K562 (cell line): Measurements from ENCODE around the gene STX18. TPM values are rescaled to one million over a fixed set of nuclear protein-coding genes. Genes with fewer than 3 reads are reported as not detected.

Experiments used
- ATAC-seq: fragments of 200-7000 bp; cut with Tn5 transposase; 3 replicates; pipeline ENCODE4 v1.9.1; 2020; ENCODE audit warnings: moderate library complexity
- BruUV-seq: library from RNA; stranded (reverse); fragments of 400-500 nt; replicated peaks from 2 replicates; lab custom pipeline; 2021; lab: Mats Ljungman, UMichigan
- CTCF ChIA-PET: fragments of 300-600 bp; formaldehyde crosslinking; extraction: SDS; loops from one replicate; lab custom pipeline; 2021; ENCODE audit warnings: low intra/inter-chr PET ratio; lab: Yijun Ruan, JAX
- POLR2A ChIA-PET: fragments of 300-600, 350-650 bp; sonication (Branson Sonifier 250); formaldehyde crosslinking; extraction: SDS; loops from one replicate; lab custom pipeline; 2021; ENCODE audit warnings: antibody characterized with exemption, inconsistent platforms; lab: Yijun Ruan, JAX
- DNase-seq, 4 experiments: peaks; one replicate each; pipeline versions ENCODE4 v3.0.0 to v3.0.0-alpha.2; 2011 to 2018; ENCODE audit warnings: low spot score in 3 of 4, mixed read lengths in 3 of 4; ENCODE audit errors: extremely low read depth in 1 of 4
- FAIRE-seq: peaks from 2 replicates; lab custom pipeline; 2011; peaks lifted over from hg19 to GRCh38; lab: Jason Lieb, UNC
- H2AFZ ChIP-seq: 2 replicates; pipeline ENCODE4 v1.6.0; 2011; ENCODE audit warnings: low read depth, low read length, control low read depth, inconsistent platforms
- H3K27ac ChIP-seq: fragments of 200-600 bp; 3 replicates; pipeline ENCODE4 v1.8.0; 2011; ENCODE audit warnings: low read depth, mild to moderate bottlenecking, control low read depth, inconsistent platforms, low read length, moderate library complexity, mixed read lengths; ENCODE audit errors: extremely low read depth
- H3K27me3 ChIP-seq, 2 experiments: fragments of 300-600 bp in 1 of 2; 2 replicates in 1 of 2; 3 replicates in 1 of 2; pipeline versions ENCODE4 v1.6.0 to v1.8.0; 2011; ENCODE audit warnings: inconsistent platforms in 2 of 2, low read length in 2 of 2, mild to moderate bottlenecking in 1 of 2, mixed read lengths in 1 of 2, moderate library complexity in 1 of 2; ENCODE audit not compliant: control insufficient read depth in 2 of 2, insufficient read depth in 2 of 2
- H3K36me3 ChIP-seq: fragments of 300-600 bp; 3 replicates; pipeline ENCODE4 v1.8.0; 2011; ENCODE audit warnings: mild to moderate bottlenecking, low read length, inconsistent platforms; ENCODE audit not compliant: control insufficient read depth, insufficient read depth
- H3K4me1 ChIP-seq, 2 experiments: fragments of 200-600 bp in 1 of 2; replicated peaks in 1 of 2; 2 replicates in 1 of 2; 3 replicates in 1 of 2; pipeline versions ENCODE4 v1.5.1 to v1.8.0; 2011; ENCODE audit warnings: inconsistent platforms in 2 of 2, low read length in 2 of 2, mild to moderate bottlenecking in 1 of 2, mixed read lengths in 1 of 2, moderate library complexity in 1 of 2; ENCODE audit not compliant: control insufficient read depth in 2 of 2, insufficient read depth in 2 of 2
- H3K4me2 ChIP-seq: 2 replicates; pipeline ENCODE4 v1.6.1; 2011; ENCODE audit warnings: low read length, control low read depth, inconsistent platforms, mixed read lengths; ENCODE audit not compliant: insufficient read depth
- H3K4me3 ChIP-seq: fragments of 200-600 bp; sonication (generic), shearing (Covaris generic); 2 replicates; pipeline ENCODE4 v1.5.1; 2016; ENCODE audit warnings: control low read depth, inconsistent platforms
- H3K79me2 ChIP-seq: fragments of 200-600 bp; 3 replicates; pipeline ENCODE4 v1.8.0; 2011; ENCODE audit warnings: low read length, inconsistent platforms; ENCODE audit not compliant: control insufficient read depth, insufficient read depth
- H3K9ac ChIP-seq, 2 experiments: 2 replicates each; pipeline versions ENCODE4 v1.6.0 to v1.6.1; 2011; ENCODE audit warnings: low read depth in 2 of 2, low read length in 2 of 2, control low read depth in 1 of 2, inconsistent platforms in 1 of 2, mild to moderate bottlenecking in 1 of 2, mixed read lengths in 1 of 2; ENCODE audit not compliant: insufficient read depth in 1 of 2
- H3K9me1 ChIP-seq: one replicate; pipeline ENCODE4 v1.6.0; 2011; ENCODE audit warnings: inconsistent platforms, mild to moderate bottlenecking, low read length, moderate library complexity; ENCODE audit not compliant: control insufficient read depth, insufficient read depth
- H3K9me3 ChIP-seq: replicated peaks from 2 replicates; pipeline ENCODE4 v1.5.1; 2011; ENCODE audit warnings: low read depth, low read length, inconsistent platforms; ENCODE audit not compliant: control insufficient read depth, insufficient read depth
- H4K20me1 ChIP-seq: replicated peaks from 2 replicates; pipeline ENCODE4 v1.6.1; 2011; ENCODE audit warnings: low read length, inconsistent platforms, mixed read lengths; ENCODE audit not compliant: control insufficient read depth, insufficient read depth
- DPF2 ChIP-seq: fragments of 450-650 bp; IDR thresholded peaks from 2 replicates; pipeline ENCODE4 v1.6.1; 2016
- FOS ChIP-seq: IDR thresholded peaks from 3 replicates; pipeline ENCODE4 v1.6.1; 2011; ENCODE audit not compliant: insufficient read length; ENCODE audit errors: extremely low read depth
- GABPA ChIP-seq: fragments of 200-800 bp; sonication (Bioruptor generic); conservative IDR thresholded peaks from 2 replicates; pipeline ENCODE4 v1.6.1; 2016; ENCODE audit warnings: low read depth, missing genetic modification characterization, missing compliant biosample characterization
- HNRNPH1 ChIP-seq: fragments of 200-400 bp; formaldehyde crosslinking; optimal IDR thresholded peaks from 2 replicates; pipeline ENCODE3; 2017; ENCODE audit warnings: low read depth, mild to moderate bottlenecking, low read length, moderate library complexity
- MBD1 ChIP-seq: fragments of 250-450 bp; sonication (Bioruptor Pico); IDR thresholded peaks from 2 replicates; pipeline ENCODE4 v1.8.0; 2022; ENCODE audit warnings: inconsistent platforms
- PBX2 ChIP-seq, 2 experiments: IDR thresholded peaks in 1 of 2; conservative IDR thresholded peaks in 1 of 2; 2 replicates each; pipeline ENCODE4 v1.6.1; 2016; ENCODE audit warnings: low read depth in 2 of 2, mild to moderate bottlenecking in 1 of 2, missing compliant biosample characterization in 1 of 2, missing genetic modification characterization in 1 of 2, moderate library complexity in 1 of 2
- POLR2H ChIP-seq: IDR thresholded peaks from 2 replicates; pipeline ENCODE4 v1.6.1; 2016; ENCODE audit warnings: missing genetic modification characterization, low read depth, mild to moderate bottlenecking, control low read depth, missing compliant biosample characterization, moderate library complexity
- PRDM10 ChIP-seq: fragments of 450-650 bp; IDR thresholded peaks from 2 replicates; pipeline ENCODE4 v1.6.1; 2018; ENCODE audit not compliant: partially characterized antibody
- ZNF143 ChIP-seq: sonication (generic); formaldehyde crosslinking; IDR thresholded peaks from 2 replicates; pipeline ENCODE4 v1.9.0; 2022; ENCODE audit warnings: mild to moderate bottlenecking, missing genetic modification reagents
- ZNF699 ChIP-seq: fragments of 250-450 bp; sonication (Bioruptor Pico); IDR thresholded peaks from 2 replicates; pipeline ENCODE4 v1.8.0; 2021; ENCODE audit warnings: mild to moderate bottlenecking, moderate library complexity; ENCODE audit not compliant: insufficient replicate concordance
- WGBS: fragments of 100-300 bp; shearing (Covaris generic); methylation state at CpG from one replicate; pipeline ENCODE4 v1.1.6; 2016; ENCODE audit warnings: low coverage, mixed read lengths; ENCODE audit not compliant: insufficient coverage; ENCODE audit errors: missing lambda C conversion rate; 5-methylcytosine and 5-hydroxymethylcytosine counted together
- in situ Hi-C: fragments of 300-500 bp; cut with MboI; formaldehyde crosslinking; loops from 4 replicates; pipeline ENCODE4 v1.15.0; 2018; ENCODE audit warnings: inconsistent platforms, mixed read lengths
- intact Hi-C: fragments of 100-400 bp; cut with micrococcal nuclease; formaldehyde crosslinking; loops from 2 replicates; pipeline ENCODE4 v1.14.2; 2022
- polyA plus RNA-seq, 8 experiments: library from polyadenylated mRNA; depleted of rRNA in 4 of 8; stranded (reverse) in 5 of 8; unstranded in 3 of 8; fragments of >200 nt; fragmentation: Nextera tagmentation in 2 of 8; fragmentation: Illumina TruSeq in 1 of 8; extraction: Ambion mirVana in 2 of 8; extraction: Trizol in 1 of 8; gene quantifications; 2 replicates each; pipeline versions ENCODE4 v1.2.1 to v1.2.3, GENCODE V29; 2011 to 2014; ENCODE audit warnings: inconsistent platforms in 1 of 8, missing spikeins in 1 of 8
- total RNA-seq, 7 experiments: library from RNA; depleted of rRNA in 6 of 7; stranded (reverse); fragments of >200 nt in 6 of 7; fragmentation: Illumina TruSeq in 2 of 7; extraction: Trizol in 2 of 7; gene quantifications; 2 replicates each; pipeline versions ENCODE4 v1.2.1 to v1.2.3, GENCODE V29; 2011 to 2021; ENCODE audit warnings: low replicate concordance in 1 of 7

STX18 gene
- total and polyA plus RNA-seq, 9 of the 15 experiments (the other 6 are each of a cell fraction or from before 2014, with no cell fraction given): 6.2 to 41.7 (median 22.7) TPM

GRCh38 chr4:4386736-4387392, 155.0 kb downstream of the STX18 start, which contains the start of gene NSG1:
Gene NSG1 (plus strand): TSS chr4:4387102. CDS start chr4:4387630, 528 bp downstream.
- H3K9me1 ChIP-seq: no peaks in the 10 kb centered on the region
- intact Hi-C loops: no loop called here
- H3K4me1 ChIP-seq: peaks cover 0 to 28% of the 10 kb centered on the region in 2 experiments; a peak in 3 of 5 replicates
- no peak within 1 kb of the TSS for H3K4me3 ChIP-seq
- H4K20me1 ChIP-seq: peaks cover 15% of the 10 kb centered on the region; the same call in 1 of the 2 replicates
- ChIA-PET CTCF (no interaction called here), POLR2A (no interaction called here)
- 20% methylated on average over 1 of the region's 87 CpGs for WGBS
- no peaks in the 10 kb centered on the region for H3K36me3 ChIP-seq
- in situ Hi-C loops: no loop called here
- no peak within 1 kb of the TSS for H3K27ac ChIP-seq
- no peaks in the 10 kb centered on the region for H3K9me3 ChIP-seq
- no peak for TF ChIP-seq HNRNPH1
- no peak for TF ChIP-seq DPF2
- TF ChIP-seq FOS: no peak
- no peak for TF ChIP-seq ZNF143
- TF ChIP-seq ZNF699 (CRISPR knock-in tag): no peak
- TF ChIP-seq POLR2H (tag): no peak
- no peak for TF ChIP-seq PRDM10
- no peak for TF ChIP-seq PBX2 (CRISPR knock-in tag; IDR thresholded peaks at IDR 0.05; ENCODE audit: low read depth)
- TF ChIP-seq PBX2 (tag; conservative IDR thresholded peaks at IDR 0.05; ENCODE audit: low read depth): no peak
- TF ChIP-seq GABPA (tag): no peak
- TF ChIP-seq MBD1 (CRISPR knock-in tag): no peak
- peak in 2 of 4 experiments; percentile 42 to 45 for DNase-seq
- peaks cover 20 to 72% of the 10 kb centered on the region in 2 experiments; a peak in 4 of 5 replicates for H3K27me3 ChIP-seq
- no TSS peak for BruUV-seq
- no peak within 1 kb of the TSS for H3K4me2 ChIP-seq
- no peak within 1 kb of the TSS for H2AFZ ChIP-seq
- H3K9ac ChIP-seq: no peak within 1 kb of the TSS; a peak in 1 of 4 replicates
- no peaks in the 10 kb centered on the region for H3K79me2 ChIP-seq
- no peak for ATAC-seq
- no peak for FAIRE-seq
